HG03280 (cell line): ENCODE data around the gene CFC1.
A peak's percentile ranks its signal among the peaks of the same experiment; 100 is the strongest.
"Not testable (repeated sequence)": the region's sequence is repeated elsewhere in the genome, so short reads cannot be mapped to it uniquely, and the experiment has no call there.

ENCODE experiments used
- ATAC-seq: cut with Tn5 transposase; IDR thresholded peaks from one replicate; pipeline ENCODE4 v1.9.1; 2021; ENCODE audit warnings: mild to moderate bottlenecking, moderate library complexity; ENCODE audit not compliant: unreplicated experiment

CFC1 gene

DNA sequence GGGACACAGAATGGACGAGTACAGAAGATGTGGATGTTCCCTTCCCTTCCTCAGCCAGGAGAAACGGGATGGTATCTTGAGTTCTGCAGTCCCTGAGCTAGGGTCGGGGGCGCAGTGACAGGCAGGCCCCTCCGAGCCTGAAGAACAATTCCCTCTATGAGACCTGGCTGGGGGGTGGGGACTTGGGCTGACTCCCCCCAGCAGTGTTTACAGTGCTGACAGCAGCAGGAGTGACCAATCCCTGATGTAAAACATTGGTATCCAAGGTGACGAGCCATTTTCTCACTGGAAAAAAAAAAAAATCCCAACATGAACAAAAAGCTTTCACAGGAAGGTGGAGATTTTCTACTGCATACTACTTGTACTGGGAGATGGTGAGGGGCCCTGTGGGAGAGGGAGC is at the start of gene CFC1:
CFC1 (minus strand) TSS at position 183 of the 400 bp plus-strand sequence. CDS start 288 bp downstream, outside the sequence.
- not testable (repeated sequence) for ATAC-seq

DNA sequence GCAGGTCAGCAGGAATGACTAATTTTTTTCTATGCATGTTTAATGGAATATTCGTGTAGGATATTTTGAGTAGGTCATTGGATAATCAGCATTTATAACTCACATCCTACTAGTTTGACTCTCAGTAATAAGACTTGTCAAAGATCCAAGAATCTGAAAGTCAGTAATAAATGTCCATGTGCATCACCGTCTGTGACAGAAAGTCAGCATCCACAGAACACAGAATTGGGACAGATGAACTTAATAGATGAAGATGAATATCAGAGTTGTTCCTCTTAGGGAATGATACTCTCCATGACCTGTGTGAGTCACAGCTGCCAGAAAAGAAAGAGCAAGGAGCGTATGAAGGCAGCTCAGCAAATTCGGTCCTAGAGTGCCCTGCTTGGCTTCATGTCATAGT is 42.3 kb upstream of the CFC1 start:
- not testable (repeated sequence) for ATAC-seq

DNA sequence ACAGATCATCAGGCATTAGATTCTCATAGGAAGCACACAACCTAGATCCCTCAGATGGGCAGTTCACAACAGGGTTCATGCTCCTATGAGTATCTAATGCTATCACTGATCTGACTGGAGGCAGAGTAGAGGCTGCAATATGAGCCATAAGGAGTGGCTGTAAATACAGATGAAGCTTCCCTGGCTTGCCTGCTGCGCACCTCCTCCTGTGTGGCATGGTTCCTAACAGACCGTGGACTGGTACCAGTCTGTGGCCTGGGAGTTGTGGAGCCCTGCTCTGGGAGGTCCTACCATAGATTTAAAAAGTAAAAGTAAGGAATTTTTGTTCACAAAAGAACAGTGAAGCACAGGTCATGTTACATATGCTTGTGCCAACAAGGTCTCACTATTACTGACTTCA is 39.6 kb upstream of the CFC1 start:
- not testable (repeated sequence) for ATAC-seq

DNA sequence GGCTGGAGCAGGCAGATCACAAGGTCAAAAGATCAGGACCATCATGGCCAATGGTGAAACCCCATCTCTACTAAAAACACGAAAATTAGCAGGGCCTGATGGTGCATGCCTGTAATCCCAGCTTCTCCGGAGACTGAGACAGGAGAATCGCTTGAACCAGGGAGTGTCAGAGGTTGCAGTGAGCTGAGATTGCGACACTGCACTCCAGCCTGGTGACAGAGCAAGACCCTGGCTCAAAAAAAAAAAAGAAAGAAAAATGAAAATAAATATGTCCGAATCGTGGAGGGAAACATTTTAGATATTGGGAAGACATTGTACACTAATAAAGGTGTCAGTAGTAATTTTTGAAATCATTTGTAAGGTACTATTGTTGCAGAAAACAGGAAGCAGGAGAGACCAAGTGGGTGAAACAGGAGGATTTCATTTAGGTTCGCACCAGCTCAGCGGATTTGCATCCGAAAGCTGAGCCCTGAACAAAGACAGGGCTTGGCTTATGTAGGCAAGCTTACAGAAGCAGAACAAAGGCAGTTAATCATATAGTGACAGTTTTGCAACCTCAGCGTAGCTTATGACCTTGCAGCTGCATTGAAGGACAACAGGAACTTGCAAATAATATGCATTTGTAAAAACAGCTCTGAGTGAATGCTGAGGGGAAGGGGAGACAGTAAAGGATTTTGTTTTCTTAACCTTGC is 29.6 kb upstream of the CFC1 start:
- not testable (repeated sequence) for ATAC-seq

- not testable (repeated sequence) for ATAC-seq
Observed at GRCh38 chr2:130611140-130611539, 11.8 kb upstream of the CFC1 start, which contains the start of gene POTEJ. Gene POTEJ, plus strand, starts transcription at chr2:130611440. Its CDS starts 93 bp downstream, at chr2:130611533.

- not testable (repeated sequence) for ATAC-seq
Observed at GRCh38 chr2:130610486-130610885, 11.1 kb upstream of the CFC1 start.

- not testable (repeated sequence) for ATAC-seq
Observed at GRCh38 chr2:130609002-130609920, 9.9 kb upstream of the CFC1 start.

GRCh38 chr2:130608276-130609001 is 9.1 kb upstream of the CFC1 start:
- ATAC-seq, result not testable (repeated sequence)

GRCh38 chr2:130601648-130602302 is 2.4 kb upstream of the CFC1 start:
- ATAC-seq, result not testable (repeated sequence)

DNA sequence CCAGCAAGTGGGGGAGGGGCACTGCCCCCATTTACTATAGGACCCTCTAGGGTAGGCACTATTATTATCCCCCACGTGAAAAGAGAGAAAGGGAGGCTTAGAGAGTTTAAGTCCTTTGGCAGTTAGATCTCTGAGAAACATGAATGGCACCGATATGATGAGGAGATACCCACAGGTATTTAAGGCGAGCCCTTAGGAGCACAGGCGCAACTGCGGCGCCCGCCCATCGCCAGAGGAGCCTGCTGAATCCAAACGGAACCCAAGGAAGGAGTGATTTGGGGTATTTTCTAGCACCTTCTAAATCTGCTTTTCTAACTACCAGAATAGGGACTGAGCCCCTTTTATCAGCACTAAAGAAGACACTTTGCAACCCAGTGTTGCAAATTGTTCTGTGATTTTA is 551 bp upstream of the CFC1 start:
- not testable (repeated sequence) for ATAC-seq

DNA sequence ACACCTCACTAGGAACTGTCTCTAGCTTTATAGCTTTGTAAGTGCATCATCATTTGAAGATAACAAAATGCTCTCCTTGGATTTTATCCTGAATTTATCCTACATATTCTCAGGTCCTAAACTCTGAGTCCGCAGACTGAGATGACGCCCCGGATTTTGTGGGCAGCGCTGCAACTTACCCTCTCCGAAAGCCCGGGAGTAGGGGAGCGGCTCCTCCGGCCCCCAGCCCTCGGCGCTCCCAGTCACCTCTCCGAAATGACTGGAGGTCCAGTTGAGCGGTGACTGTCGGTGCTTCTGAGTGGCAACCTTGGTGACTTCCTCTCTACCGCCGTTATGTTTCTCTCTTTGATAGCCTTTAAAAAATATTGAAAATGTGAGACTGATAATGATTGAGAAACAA is 912 bp downstream of the CFC1 start:
- not testable (repeated sequence) for ATAC-seq

DNA sequence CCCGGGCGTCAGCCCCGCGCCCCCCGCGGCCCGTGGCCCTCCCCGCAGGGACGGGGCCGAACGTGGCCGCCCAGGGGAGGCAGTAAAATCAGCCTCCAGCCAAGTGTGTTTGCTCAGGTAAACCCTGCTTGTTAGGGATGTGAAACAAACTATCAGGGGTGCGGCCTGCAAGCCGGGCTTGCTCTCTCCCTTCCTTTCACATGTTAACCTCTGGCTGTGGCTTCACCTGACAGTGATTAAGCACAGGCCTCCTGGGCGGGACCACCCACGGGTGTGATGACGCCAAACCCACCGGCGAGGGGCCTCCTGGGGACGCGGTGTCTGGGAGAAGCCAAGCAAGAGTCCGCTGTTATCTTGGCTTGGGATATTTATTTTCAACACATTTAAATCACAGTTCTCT is 1.4 kb downstream of the CFC1 start:
- not testable (repeated sequence) for ATAC-seq

DNA sequence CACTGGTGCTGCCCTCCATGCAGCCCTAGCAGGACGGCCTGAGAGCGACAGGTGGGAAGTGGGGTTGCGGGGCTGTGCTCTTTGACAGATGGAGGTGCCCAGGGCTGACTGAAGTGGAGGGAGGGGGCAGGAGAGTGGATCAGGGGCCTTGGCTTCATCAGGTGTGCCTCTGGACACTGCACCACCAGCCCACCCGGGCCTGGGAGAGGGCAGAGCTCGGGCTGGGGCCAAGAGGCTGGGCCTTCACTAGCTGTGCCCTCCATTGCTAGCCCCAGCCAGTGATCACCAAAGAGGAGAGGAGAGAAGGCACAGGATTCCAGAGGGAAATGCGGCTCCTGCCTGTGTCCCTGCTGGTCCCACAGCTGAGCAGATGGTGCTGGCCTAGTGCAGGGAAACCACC is 2.6 kb downstream of the CFC1 start:
- not testable (repeated sequence) for ATAC-seq

DNA sequence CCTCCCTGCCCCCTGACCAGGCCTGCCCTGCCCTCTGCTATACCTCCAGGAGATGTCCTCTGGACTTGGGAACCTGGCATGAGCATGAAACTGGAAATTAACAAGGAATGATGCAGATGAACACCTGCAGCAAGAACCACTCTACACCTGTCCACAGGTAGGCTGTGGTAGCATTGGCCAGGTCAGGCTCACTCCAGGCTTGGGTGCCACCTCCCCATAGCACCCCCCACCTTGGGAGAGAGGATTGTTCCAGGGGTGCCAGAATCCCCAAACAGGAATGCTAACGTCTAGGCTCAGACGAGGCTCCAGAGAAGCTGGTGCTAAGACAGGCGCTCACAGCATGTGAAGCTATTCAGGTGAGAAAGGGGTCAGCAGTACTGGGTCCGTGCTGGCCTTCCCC is 5.4 kb downstream of the CFC1 start:
- ATAC-seq, result not testable (repeated sequence)

DNA sequence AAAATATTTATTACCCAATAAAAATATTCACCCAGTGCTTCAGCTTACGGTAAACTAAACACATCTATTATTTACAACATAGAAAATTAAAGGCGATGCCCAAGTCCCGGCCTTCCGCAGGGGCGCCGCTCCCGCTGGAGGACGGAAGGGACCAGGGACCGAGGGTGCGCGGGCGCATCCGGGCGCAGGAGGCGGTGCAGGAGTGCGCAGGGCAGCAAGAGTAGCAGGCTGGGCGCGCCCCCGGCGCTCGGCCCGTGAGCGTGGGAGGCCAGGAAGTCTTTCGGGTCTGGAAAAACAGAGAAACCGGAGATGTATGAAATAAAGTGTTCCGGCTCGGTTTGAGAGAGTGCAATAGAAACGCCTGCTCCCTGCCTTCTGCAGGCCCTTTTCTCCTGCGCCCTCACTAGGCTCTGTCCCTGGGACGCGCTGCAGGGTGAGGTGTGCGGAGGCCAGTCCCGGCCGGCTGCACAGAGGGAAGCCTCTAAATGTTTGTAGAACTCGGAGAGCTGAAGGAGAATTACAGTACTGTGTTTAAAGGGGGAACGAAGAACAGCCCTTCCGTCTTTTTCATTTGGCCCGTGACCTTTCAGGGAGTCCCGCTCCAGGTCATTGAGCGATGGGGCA is 6.5 kb downstream of the CFC1 start:
- ATAC-seq, result not testable (repeated sequence)

DNA sequence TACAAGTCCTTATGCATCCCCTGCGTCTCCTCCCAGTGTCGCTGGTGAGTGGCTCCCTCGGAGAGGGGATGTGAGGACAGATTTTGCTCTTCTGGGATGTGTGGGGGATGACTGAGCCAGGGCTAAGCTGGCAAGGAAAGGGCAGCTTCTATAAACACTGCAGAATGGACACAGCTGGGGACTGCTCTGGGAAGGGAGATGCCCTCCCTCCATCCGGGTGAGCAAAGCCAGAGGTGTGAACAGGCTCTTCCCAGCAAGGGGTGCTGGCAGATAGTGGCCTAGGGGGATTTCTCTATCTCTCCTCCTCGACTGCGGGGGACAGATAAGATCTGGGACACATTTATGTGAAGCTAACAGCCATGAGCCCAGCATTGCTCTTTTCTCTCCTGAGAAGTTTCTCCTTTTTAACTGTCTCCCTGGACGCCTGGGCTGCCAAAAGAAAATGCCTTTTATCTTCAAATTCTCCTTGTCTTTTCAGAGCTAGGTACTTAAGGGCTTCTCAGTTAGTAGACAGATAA is 8.5 kb downstream of the CFC1 start:
- ATAC-seq, result not testable (repeated sequence)

DNA sequence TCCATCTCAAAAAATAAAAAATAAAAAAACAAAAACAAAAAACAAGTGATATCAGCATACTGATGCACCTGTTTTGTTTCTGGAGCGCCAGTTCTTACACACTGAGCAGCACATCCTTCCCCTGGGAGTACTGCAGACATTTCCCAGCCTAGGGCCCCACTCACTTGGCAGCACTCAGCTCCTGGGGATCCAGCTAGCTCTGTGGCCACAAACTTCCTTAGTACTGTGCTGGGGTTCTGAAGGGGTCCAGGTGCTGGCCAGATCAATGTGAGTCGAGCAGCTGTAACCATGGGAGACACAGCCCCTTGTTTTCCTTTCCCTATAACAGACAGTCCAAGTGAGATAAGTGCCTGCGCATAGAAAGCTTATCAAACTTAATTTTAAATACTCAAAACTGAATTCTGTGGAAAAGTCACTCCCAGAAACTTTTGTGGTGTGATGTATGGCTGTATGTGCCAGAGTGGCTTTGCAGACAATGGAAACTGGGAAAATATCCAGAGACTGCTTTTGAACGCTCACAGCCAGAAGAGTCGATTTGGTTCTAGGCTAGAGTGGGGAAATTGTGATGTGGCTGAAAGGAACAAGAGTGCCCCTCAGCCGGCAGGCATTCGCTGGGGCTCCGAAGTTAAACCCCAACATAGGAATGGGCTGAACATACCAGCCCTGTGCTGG is 9.1 kb downstream of the CFC1 start:
- ATAC-seq, result not testable (repeated sequence)

GRCh38 chr2:130588688-130589458 is 10.5 kb downstream of the CFC1 start:
- peak; percentile 51 for ATAC-seq
